Measurements from ENCODE around the gene CREB5. TPM values are rescaled to one million over a fixed set of nuclear protein-coding genes. Genes with fewer than 3 reads are reported as not detected.

CREB5 gene
- total RNA-seq, 1 experiment from 2014 or later, result 0.49 TPM

DNA sequence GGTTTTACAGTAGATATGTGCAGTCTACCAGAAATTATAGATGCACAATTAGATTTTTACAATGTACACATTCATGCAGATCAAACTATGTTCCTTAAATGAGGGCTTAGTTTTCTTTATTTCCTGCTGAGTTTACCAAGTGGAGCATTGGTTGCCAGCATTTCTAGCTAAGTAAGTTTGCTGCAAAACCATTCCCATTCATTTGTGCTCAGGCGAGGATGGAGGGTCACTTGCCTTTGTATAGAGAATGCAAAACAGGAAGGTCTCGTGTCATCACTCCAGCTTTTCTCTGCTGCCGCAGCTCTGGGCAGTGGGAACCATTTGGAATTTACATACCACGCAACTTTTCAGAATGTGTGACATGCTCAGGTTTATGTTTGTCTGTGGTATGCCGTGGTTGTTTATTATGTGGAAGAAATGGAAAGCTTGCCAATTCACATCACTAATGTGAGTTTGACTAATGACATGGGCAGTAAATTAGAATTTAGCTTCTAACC is 347.2 kb downstream of the CREB5 start:
- Histone ChIP-seq H2AFZ (ENCODE audit: low read depth, low read length, poor library complexity, severe bottlenecking) (no peak overlapping the region), H3K4me2 (ENCODE audit: low read length) (no peak overlapping the region), H3K27ac (ENCODE audit: low read depth, low read length) (no peak overlapping the region), H3K4me3 (replicated peaks in 1 of 2; ENCODE audit: low read depth in 1 of 2, low read length in 2 of 2) (no peak overlapping the region), H3K4me1 (ENCODE audit: control insufficient read depth in 1 of 2, insufficient read depth in 2 of 2, low read length in 2 of 2) (no peaks in the 10 kb centered on the region), H4K20me1 (ENCODE audit: insufficient read depth) (no peaks in the 10 kb centered on the region), H3K9me3 (ENCODE audit: control insufficient read depth in 1 of 2, insufficient read depth in 1 of 2, low read depth in 1 of 2, low read length in 2 of 2) (no peaks in the 10 kb centered on the region), H3K36me3 (ENCODE audit: control insufficient read depth in 1 of 2, insufficient read depth in 2 of 2, low read length in 2 of 2) (no peaks in the 10 kb centered on the region), H3K27me3 (ENCODE audit: insufficient read depth, low read length) (peaks cover 6% of the 10 kb centered on the region; the same call in 1 of the 2 replicates), H3K9ac (ENCODE audit: low read length) (no peak overlapping the region), H3K9me2 (ENCODE audit: insufficient read depth) (no peaks in the 10 kb centered on the region), H3K79me2 (ENCODE audit: insufficient read depth, low read length) (no peaks in the 10 kb centered on the region)
- no peak for ATAC-seq
- DNase-seq (ENCODE audit: low read depth, low spot score), result no peak
- ChIA-PET CTCF (no interaction called here), POLR2A (no interaction called here), RAD21 (ENCODE audit: low non-redundant PET in 1 of 2, low total read pairs in 2 of 2, uncharacterized antibody in 2 of 2, unreplicated experiment in 2 of 2) (no interaction called here)
- no TSS peak for BruUV-seq (replicated peaks)
- TF ChIP-seq POLR2A (IDR thresholded peaks at IDR 0.05; ENCODE audit: borderline replicate concordance, extremely low read depth, insufficient read depth, insufficient read length), result no peak
- TF ChIP-seq REST (IDR thresholded peaks at IDR 0.05; ENCODE audit: low read depth), result no peak
- no peak for TF ChIP-seq ELF1 (IDR thresholded peaks at IDR 0.05; ENCODE audit: borderline replicate concordance, low read depth)
- no peak for TF ChIP-seq SP1 (IDR thresholded peaks at IDR 0.05; ENCODE audit: low read depth)
- TF ChIP-seq, protein P1, sequence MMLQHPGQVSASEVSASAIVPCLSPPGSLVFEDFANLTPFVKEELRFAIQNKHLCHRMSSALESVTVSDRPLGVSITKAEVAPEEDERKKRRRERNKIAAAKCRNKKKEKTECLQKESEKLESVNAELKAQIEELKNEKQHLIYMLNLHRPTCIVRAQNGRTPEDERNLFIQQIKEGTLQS (IDR thresholded peaks at IDR 0.05), result no peak
- no peak for TF ChIP-seq ZFX (IDR thresholded peaks at IDR 0.05)
- TF ChIP-seq ZBTB33 (IDR thresholded peaks at IDR 0.05; ENCODE audit: extremely low read depth, insufficient replicate concordance, low read length), result no peak
- TF ChIP-seq SIN3A (IDR thresholded peaks at IDR 0.05; ENCODE audit: low read depth), result no peak
- no peak for TF ChIP-seq POLR2AphosphoS5 (IDR thresholded peaks at IDR 0.05; ENCODE audit: low read depth, low read length)
- TF ChIP-seq YY1 (IDR thresholded peaks at IDR 0.05; ENCODE audit: extremely low read depth, insufficient replicate concordance, low read depth, low read length), result no peak
- no peak for TF ChIP-seq ZNF274 (IDR thresholded peaks at IDR 0.05; ENCODE audit: low read depth, low read length)
- no peak for TF ChIP-seq EZH2phosphoT487 (IDR thresholded peaks at IDR 0.05; ENCODE audit: borderline replicate concordance)
- no peak for TF ChIP-seq EGR1 (IDR thresholded peaks at IDR 0.05; ENCODE audit: low read depth)
- no peak for TF ChIP-seq CTCF (IDR thresholded peaks at IDR 0.05 in 2 of 3, conservative IDR thresholded peaks at IDR 0.05 in 1 of 3; ENCODE audit: borderline replicate concordance in 1 of 3, insufficient read depth in 1 of 3, low read depth in 2 of 3, low read length in 2 of 3)
- TF ChIP-seq CEBPB (IDR thresholded peaks at IDR 0.05; ENCODE audit: low read depth), result no peak
- TF ChIP-seq SRF (IDR thresholded peaks at IDR 0.05; ENCODE audit: low read depth), result no peak
- TF ChIP-seq CBX3 (IDR thresholded peaks at IDR 0.05; ENCODE audit: low read depth), result no peak
- intact Hi-C loops (cut with micrococcal nuclease), result no loop called here
